ENCODE measurements around the gene ZBTB21.

Gene ZBTB21

GRCh38 chr21:42040411-42041180, 30.4 kb upstream of the ZBTB21 start:
- Histone ChIP-seq H3K9me3 (ENCODE audit: control insufficient read depth in 1 of 2, low read length in 2 of 2) (no peaks in the 10 kb centered on the region), H3K4me1 (ENCODE audit: control insufficient read depth in 1 of 2, insufficient read depth in 2 of 2, low read length in 2 of 2) (peaks cover 7 to 14% of the 10 kb centered on the region in 2 donors), H3K4me3 (ENCODE audit: low read depth in 1 of 2, low read length in 2 of 2) (no peak overlapping the region), H3K9ac (ENCODE audit: low read depth in 1 of 2, low read length in 2 of 2) (no peak overlapping the region), H3K27ac (ENCODE audit: low read depth, low read length) (peak overlapping the region; percentile 23), H3K36me3 (ENCODE audit: control insufficient read depth in 1 of 2, insufficient read depth in 2 of 2, low read length in 2 of 2) (no peaks in the 10 kb centered on the region), H3K27me3 (ENCODE audit: control insufficient read depth in 1 of 2, insufficient read depth in 2 of 2, low read length in 2 of 2) (no peaks in the 10 kb centered on the region)

GRCh38 chr21:42039911-42040351, 29.8 kb upstream of the ZBTB21 start:
- peak overlapping the region in 1 of 2 donors; percentile 15 for H3K9ac ChIP-seq (ENCODE audit: low read depth in 1 of 2, low read length in 2 of 2)
- H3K27ac ChIP-seq (ENCODE audit: low read depth, low read length) = peak overlapping the region; percentile 23

GRCh38 chr21:42039470-42039901, 29.3 kb upstream of the ZBTB21 start:
- Histone ChIP-seq H3K27ac (ENCODE audit: low read depth, low read length) (peak overlapping the region; percentile 23), H3K9me3 (ENCODE audit: control insufficient read depth in 1 of 2, low read length in 2 of 2) (no peaks in the 10 kb centered on the region)

More at GRCh38 chr21:42039911-42040351, 29.8 kb upstream of the ZBTB21 start:
- H3K36me3 ChIP-seq (ENCODE audit: control insufficient read depth in 1 of 2, insufficient read depth in 2 of 2, low read length in 2 of 2) = no peaks in the 10 kb centered on the region
- peaks cover 7 to 14% of the 10 kb centered on the region in 2 donors for H3K4me1 ChIP-seq (ENCODE audit: control insufficient read depth in 1 of 2, insufficient read depth in 2 of 2, low read length in 2 of 2)
- H3K27me3 ChIP-seq (ENCODE audit: control insufficient read depth in 1 of 2, insufficient read depth in 2 of 2, low read length in 2 of 2) = no peaks in the 10 kb centered on the region
- no peak overlapping the region for H3K4me3 ChIP-seq (ENCODE audit: low read depth in 1 of 2, low read length in 2 of 2)
- H3K9me3 ChIP-seq (ENCODE audit: control insufficient read depth in 1 of 2, low read length in 2 of 2) = no peaks in the 10 kb centered on the region

GRCh38 chr21:42038826-42039425, 28.8 kb upstream of the ZBTB21 start:
- Histone ChIP-seq H3K9me3 (ENCODE audit: control insufficient read depth in 1 of 2, low read length in 2 of 2) (no peaks in the 10 kb centered on the region), H3K27ac (ENCODE audit: low read depth, low read length) (peak overlapping the region; percentile 11), H3K27me3 (ENCODE audit: control insufficient read depth in 1 of 2, insufficient read depth in 2 of 2, low read length in 2 of 2) (no peaks in the 10 kb centered on the region), H3K4me1 (ENCODE audit: control insufficient read depth in 1 of 2, insufficient read depth in 2 of 2, low read length in 2 of 2) (peaks cover 7 to 14% of the 10 kb centered on the region in 2 donors), H3K36me3 (ENCODE audit: control insufficient read depth in 1 of 2, insufficient read depth in 2 of 2, low read length in 2 of 2) (no peaks in the 10 kb centered on the region), H3K9ac (ENCODE audit: low read depth in 1 of 2, low read length in 2 of 2) (no peak overlapping the region), H3K4me3 (ENCODE audit: low read depth in 1 of 2, low read length in 2 of 2) (no peak overlapping the region)

More at GRCh38 chr21:42039470-42039901, 29.3 kb upstream of the ZBTB21 start:
- Histone ChIP-seq H3K36me3 (ENCODE audit: control insufficient read depth in 1 of 2, insufficient read depth in 2 of 2, low read length in 2 of 2) (no peaks in the 10 kb centered on the region), H3K27me3 (ENCODE audit: control insufficient read depth in 1 of 2, insufficient read depth in 2 of 2, low read length in 2 of 2) (no peaks in the 10 kb centered on the region), H3K9ac (ENCODE audit: low read depth in 1 of 2, low read length in 2 of 2) (peak overlapping the region in 1 of 2 donors; percentile 15), H3K4me3 (ENCODE audit: low read depth in 1 of 2, low read length in 2 of 2) (no peak overlapping the region), H3K4me1 (ENCODE audit: control insufficient read depth in 1 of 2, insufficient read depth in 2 of 2, low read length in 2 of 2) (peaks cover 7 to 14% of the 10 kb centered on the region in 2 donors)

- no peaks in the 10 kb centered on the region for H3K9me3 ChIP-seq (ENCODE audit: control insufficient read depth in 1 of 2, low read length in 2 of 2)
- no peaks in the 10 kb centered on the region for H3K27me3 ChIP-seq (ENCODE audit: control insufficient read depth in 1 of 2, insufficient read depth in 2 of 2, low read length in 2 of 2)
- H3K4me3 ChIP-seq (ENCODE audit: low read depth in 1 of 2, low read length in 2 of 2) = peak overlapping the region in 1 of 2 donors; percentile 36
- no peaks in the 10 kb centered on the region for H3K36me3 ChIP-seq (ENCODE audit: control insufficient read depth in 1 of 2, insufficient read depth in 2 of 2, low read length in 2 of 2)
- peaks cover 7 to 14% of the 10 kb centered on the region in 2 donors for H3K4me1 ChIP-seq (ENCODE audit: control insufficient read depth in 1 of 2, insufficient read depth in 2 of 2, low read length in 2 of 2)
- no peak overlapping the region for H3K27ac ChIP-seq (ENCODE audit: low read depth, low read length)
- no peak overlapping the region for H3K9ac ChIP-seq (ENCODE audit: low read depth in 1 of 2, low read length in 2 of 2)
Measured at GRCh38 chr21:42038393-42038792, 28.2 kb upstream of the ZBTB21 start.

- no peaks in the 10 kb centered on the region for H3K9me3 ChIP-seq (ENCODE audit: control insufficient read depth in 1 of 2, low read length in 2 of 2)
- no peaks in the 10 kb centered on the region for H3K27me3 ChIP-seq (ENCODE audit: control insufficient read depth in 1 of 2, insufficient read depth in 2 of 2, low read length in 2 of 2)
- H3K4me3 ChIP-seq (ENCODE audit: low read depth in 1 of 2, low read length in 2 of 2) = peak overlapping the region in 1 of 2 donors; percentile 36
- peak overlapping the region in 1 of 2 donors; percentile 38 for H3K9ac ChIP-seq (ENCODE audit: low read depth in 1 of 2, low read length in 2 of 2)
- peaks cover 7 to 14% of the 10 kb centered on the region in 2 donors for H3K4me1 ChIP-seq (ENCODE audit: control insufficient read depth in 1 of 2, insufficient read depth in 2 of 2, low read length in 2 of 2)
- H3K27ac ChIP-seq (ENCODE audit: low read depth, low read length) = no peak overlapping the region
- H3K36me3 ChIP-seq (ENCODE audit: control insufficient read depth in 1 of 2, insufficient read depth in 2 of 2, low read length in 2 of 2) = no peaks in the 10 kb centered on the region
Measured at GRCh38 chr21:42037943-42038342, 27.8 kb upstream of the ZBTB21 start.

- H3K4me1 ChIP-seq (ENCODE audit: control insufficient read depth in 1 of 2, insufficient read depth in 2 of 2, low read length in 2 of 2) = peaks cover 7 to 14% of the 10 kb centered on the region in 2 donors
- peak overlapping the region in 1 of 2 donors; percentile 36 for H3K4me3 ChIP-seq (ENCODE audit: low read depth in 1 of 2, low read length in 2 of 2)
- no peaks in the 10 kb centered on the region for H3K36me3 ChIP-seq (ENCODE audit: control insufficient read depth in 1 of 2, insufficient read depth in 2 of 2, low read length in 2 of 2)
- H3K9me3 ChIP-seq (ENCODE audit: control insufficient read depth in 1 of 2, low read length in 2 of 2) = no peaks in the 10 kb centered on the region
- H3K27me3 ChIP-seq (ENCODE audit: control insufficient read depth in 1 of 2, insufficient read depth in 2 of 2, low read length in 2 of 2) = no peaks in the 10 kb centered on the region
- no peak overlapping the region for H3K27ac ChIP-seq (ENCODE audit: low read depth, low read length)
- H3K9ac ChIP-seq (ENCODE audit: low read depth in 1 of 2, low read length in 2 of 2) = peak overlapping the region in 1 of 2 donors; percentile 38
Measured at GRCh38 chr21:42037516-42037915, 27.4 kb upstream of the ZBTB21 start.

- Histone ChIP-seq H3K27me3 (ENCODE audit: control insufficient read depth in 1 of 2, insufficient read depth in 2 of 2, low read length in 2 of 2) (no peaks in the 10 kb centered on the region), H3K4me3 (ENCODE audit: low read depth in 1 of 2, low read length in 2 of 2) (no peak overlapping the region), H3K4me1 (ENCODE audit: control insufficient read depth in 1 of 2, insufficient read depth in 2 of 2, low read length in 2 of 2) (peaks cover 7 to 14% of the 10 kb centered on the region in 2 donors), H3K9ac (ENCODE audit: low read depth in 1 of 2, low read length in 2 of 2) (no peak overlapping the region), H3K27ac (ENCODE audit: low read depth, low read length) (no peak overlapping the region), H3K36me3 (ENCODE audit: control insufficient read depth in 1 of 2, insufficient read depth in 2 of 2, low read length in 2 of 2) (no peaks in the 10 kb centered on the region), H3K9me3 (ENCODE audit: control insufficient read depth in 1 of 2, low read length in 2 of 2) (no peaks in the 10 kb centered on the region)
Measured at GRCh38 chr21:42036313-42036712, 26.2 kb upstream of the ZBTB21 start.

- no peaks in the 10 kb centered on the region for H3K27me3 ChIP-seq (ENCODE audit: control insufficient read depth in 1 of 2, insufficient read depth in 2 of 2, low read length in 2 of 2)
- no peak overlapping the region for H3K27ac ChIP-seq (ENCODE audit: low read depth, low read length)
- H3K9me3 ChIP-seq (ENCODE audit: control insufficient read depth in 1 of 2, low read length in 2 of 2) = no peaks in the 10 kb centered on the region
- no peaks in the 10 kb centered on the region for H3K36me3 ChIP-seq (ENCODE audit: control insufficient read depth in 1 of 2, insufficient read depth in 2 of 2, low read length in 2 of 2)
- H3K4me1 ChIP-seq (ENCODE audit: control insufficient read depth in 1 of 2, insufficient read depth in 2 of 2, low read length in 2 of 2) = peaks cover 7 to 9% of the 10 kb centered on the region in 2 donors
- no peak overlapping the region for H3K4me3 ChIP-seq (ENCODE audit: low read depth in 1 of 2, low read length in 2 of 2)
- no peak overlapping the region for H3K9ac ChIP-seq (ENCODE audit: low read depth in 1 of 2, low read length in 2 of 2)
Measured at GRCh38 chr21:42032968-42033367, 22.8 kb upstream of the ZBTB21 start.

GRCh38 chr21:42032266-42032665, 22.1 kb upstream of the ZBTB21 start:
- Histone ChIP-seq H3K36me3 (ENCODE audit: control insufficient read depth in 1 of 2, insufficient read depth in 2 of 2, low read length in 2 of 2) (no peaks in the 10 kb centered on the region), H3K27ac (ENCODE audit: low read depth, low read length) (no peak overlapping the region), H3K4me3 (ENCODE audit: low read depth in 1 of 2, low read length in 2 of 2) (no peak overlapping the region), H3K9ac (ENCODE audit: low read depth in 1 of 2, low read length in 2 of 2) (no peak overlapping the region), H3K9me3 (ENCODE audit: control insufficient read depth in 1 of 2, low read length in 2 of 2) (no peaks in the 10 kb centered on the region), H3K4me1 (ENCODE audit: control insufficient read depth in 1 of 2, insufficient read depth in 2 of 2, low read length in 2 of 2) (peaks cover 4% of the 10 kb centered on the region in 2 donors), H3K27me3 (ENCODE audit: control insufficient read depth in 1 of 2, insufficient read depth in 2 of 2, low read length in 2 of 2) (no peaks in the 10 kb centered on the region)

Data from duodenal mucosa (tissue), 2 donors.